Esophagus muscularis mucosa (tissue), 3 donors: ENCODE measurements around the gene BLNK.

Experiments used
- EP300 ChIP-seq: sonication (generic); formaldehyde crosslinking; IDR thresholded peaks from one replicate; pipeline ENCODE4 v1.6.1; 2017; ENCODE audit warnings: antibody characterized with exemption
- TF ChIP-seq, protein P1 (sequence below), 3 experiments: fragments of 200-600 bp in 2 of 3; fragments of 450-650 bp in 1 of 3; sonication (generic) in 2 of 3; IDR thresholded peaks; one replicate each; pipeline ENCODE4 v1.5.1; 2017 to 2019; ENCODE audit warnings: antibody characterized with exemption in 3 of 3, mild to moderate bottlenecking in 2 of 3, moderate library complexity in 1 of 3

DNA sequence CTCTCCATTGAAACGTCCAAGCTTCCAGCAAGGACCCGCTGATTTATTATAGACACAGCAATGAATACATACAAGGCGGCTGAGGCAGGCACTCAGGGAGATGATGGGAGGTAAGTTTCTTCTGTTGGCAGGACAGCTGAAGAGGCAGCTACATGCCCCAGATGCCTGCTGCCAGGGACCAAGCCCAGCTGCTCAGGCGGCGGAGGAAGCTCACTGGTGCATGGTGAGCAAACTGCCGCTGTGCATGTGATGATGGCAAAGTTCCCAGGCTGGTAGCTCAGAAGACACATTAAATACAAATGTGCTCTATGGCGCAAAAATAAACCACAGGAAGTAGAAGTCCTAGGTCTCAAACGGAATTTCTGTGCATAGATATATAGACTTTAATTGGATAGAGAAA is 35.1 kb upstream of the BLNK start:
- TF ChIP-seq EP300 = no peak
- TF ChIP-seq, protein P1, sequence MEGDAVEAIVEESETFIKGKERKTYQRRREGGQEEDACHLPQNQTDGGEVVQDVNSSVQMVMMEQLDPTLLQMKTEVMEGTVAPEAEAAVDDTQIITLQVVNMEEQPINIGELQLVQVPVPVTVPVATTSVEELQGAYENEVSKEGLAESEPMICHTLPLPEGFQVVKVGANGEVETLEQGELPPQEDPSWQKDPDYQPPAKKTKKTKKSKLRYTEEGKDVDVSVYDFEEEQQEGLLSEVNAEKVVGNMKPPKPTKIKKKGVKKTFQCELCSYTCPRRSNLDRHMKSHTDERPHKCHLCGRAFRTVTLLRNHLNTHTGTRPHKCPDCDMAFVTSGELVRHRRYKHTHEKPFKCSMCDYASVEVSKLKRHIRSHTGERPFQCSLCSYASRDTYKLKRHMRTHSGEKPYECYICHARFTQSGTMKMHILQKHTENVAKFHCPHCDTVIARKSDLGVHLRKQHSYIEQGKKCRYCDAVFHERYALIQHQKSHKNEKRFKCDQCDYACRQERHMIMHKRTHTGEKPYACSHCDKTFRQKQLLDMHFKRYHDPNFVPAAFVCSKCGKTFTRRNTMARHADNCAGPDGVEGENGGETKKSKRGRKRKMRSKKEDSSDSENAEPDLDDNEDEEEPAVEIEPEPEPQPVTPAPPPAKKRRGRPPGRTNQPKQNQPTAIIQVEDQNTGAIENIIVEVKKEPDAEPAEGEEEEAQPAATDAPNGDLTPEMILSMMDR (IDR thresholded peaks at IDR 0.05) = no peak
